Activated CD8-positive, alpha-beta memory T cell treated with anti-CD3 and anti-CD28 coated beads for 48 hours (primary cell): ENCODE data around the gene PIEZO2.
"Not testable (repeated sequence)": the region's sequence is repeated elsewhere in the genome, so short reads cannot be mapped to it uniquely, and the experiment has no call there.

ENCODE experiments used
- DNase-seq, 3 experiments: peaks; one replicate each; pipeline ENCODE4 v3.0.0-alpha.2; 2020; ENCODE audit warnings: low read depth in 2 of 3, low spot score in 2 of 3

The PIEZO2 gene

GRCh38 chr18:11150271-11150615 lies 874 bp upstream of the PIEZO2 start:
- DNase-seq = no peak

GRCh38 chr18:11148680-11149440 lies 509 bp downstream of the PIEZO2 start:
- no peak for DNase-seq

- DNase-seq = no peak
Observed at GRCh38 chr18:11147962-11148679, 1.2 kb downstream of the PIEZO2 start.

GRCh38 chr18:11147371-11147951 lies 1.9 kb downstream of the PIEZO2 start:
- no peak for DNase-seq

- DNase-seq = no peak
Observed at GRCh38 chr18:11146947-11147345, 2.4 kb downstream of the PIEZO2 start.

GRCh38 chr18:11146238-11146946 lies 3.0 kb downstream of the PIEZO2 start:
- no peak for DNase-seq

- DNase-seq = no peak
Observed at GRCh38 chr18:11145413-11146191, 3.8 kb downstream of the PIEZO2 start.

- DNase-seq = no peak
Observed at GRCh38 chr18:11137400-11137799, 12.0 kb downstream of the PIEZO2 start.

- no peak for DNase-seq
Observed at GRCh38 chr18:11136241-11136640, 13.1 kb downstream of the PIEZO2 start.

GRCh38 chr18:11134940-11135339 lies 14.4 kb downstream of the PIEZO2 start:
- DNase-seq = no peak

GRCh38 chr18:11129059-11129458 lies 20.3 kb downstream of the PIEZO2 start:
- DNase-seq = not testable (repeated sequence)

GRCh38 chr18:11125492-11126315 lies 23.7 kb downstream of the PIEZO2 start:
- DNase-seq = no peak

GRCh38 chr18:11124054-11124453 lies 25.3 kb downstream of the PIEZO2 start:
- no peak for DNase-seq

GRCh38 chr18:11121443-11121849 lies 27.9 kb downstream of the PIEZO2 start:
- DNase-seq = no peak

- no peak for DNase-seq
Observed at GRCh38 chr18:11119959-11120587, 29.3 kb downstream of the PIEZO2 start.

GRCh38 chr18:11119550-11119949 lies 29.8 kb downstream of the PIEZO2 start:
- DNase-seq = no peak

- DNase-seq = no peak
Observed at GRCh38 chr18:11118051-11118766, 31.2 kb downstream of the PIEZO2 start.

GRCh38 chr18:11115276-11115675 lies 34.1 kb downstream of the PIEZO2 start:
- no peak for DNase-seq

- DNase-seq = no peak
Observed at GRCh38 chr18:11114653-11115052, 34.7 kb downstream of the PIEZO2 start.
